Sigmoid colon (tissue), 7 donors: ENCODE data around the gene ITGB5. TPM values are rescaled to one million over a fixed set of nuclear protein-coding genes. Genes with fewer than 3 reads are reported as not detected.

Source experiments
- DNase-seq: peaks from one replicate; pipeline ENCODE4 v3.0.0-alpha.2; 2019
- H3K27ac ChIP-seq, 4 donors: fragments of 200-600 bp; sonication (generic); one replicate each; pipeline ENCODE4 v1.5.1; 2016 to 2019; ENCODE audit warnings: mild to moderate bottlenecking in 1 of 4
- H3K27me3 ChIP-seq, 3 donors: fragments of 200-600 bp; sonication (generic); one replicate each; pipeline ENCODE4 v1.5.1; 2019; ENCODE audit warnings: mild to moderate bottlenecking in 1 of 3
- H3K36me3 ChIP-seq, 4 donors: fragments of 200-600 bp; sonication (generic); one replicate each; pipeline ENCODE4 v1.5.1; 2016 to 2019
- H3K4me1 ChIP-seq, 4 donors: fragments of 200-600 bp; sonication (generic); one replicate each; pipeline ENCODE4 v1.5.1; 2017 to 2019
- H3K4me3 ChIP-seq, 4 donors: fragments of 200-600 bp; sonication (generic); one replicate each; pipeline ENCODE4 v1.5.1; 2017 to 2019; ENCODE audit warnings: mild to moderate bottlenecking in 2 of 4, moderate library complexity in 1 of 4
- H3K9me3 ChIP-seq, 4 donors: fragments of 200-600 bp in 3 of 4; sonication (generic) in 3 of 4; one replicate each; pipeline versions ENCODE4 v1.5.1 to v1.6.1; 2013 to 2019
- CTCF ChIP-seq, 4 experiments: fragments of 450-650 bp in 3 of 4; fragments of 200-600 bp in 1 of 4; IDR thresholded peaks; one replicate each; pipeline ENCODE4 v1.5.1; 2016 to 2019; ENCODE audit warnings: antibody characterized with exemption in 4 of 4, mild to moderate bottlenecking in 3 of 4, moderate library complexity in 2 of 4
- EP300 ChIP-seq, 4 donors: sonication (generic); formaldehyde crosslinking; IDR thresholded peaks; one replicate each; pipeline ENCODE4 v1.6.1; 2017; ENCODE audit warnings: antibody characterized with exemption in 4 of 4
- POLR2A ChIP-seq, 2 donors: fragments of 450-650 bp; IDR thresholded peaks; one replicate each; pipeline ENCODE4 v1.6.1; 2016; ENCODE audit warnings: antibody characterized with exemption in 2 of 2, mild to moderate bottlenecking in 2 of 2, moderate library complexity in 2 of 2
- POLR2AphosphoS5 ChIP-seq, 4 donors: sonication (generic); formaldehyde crosslinking; IDR thresholded peaks; one replicate each; pipeline ENCODE4 v1.6.1; 2017; ENCODE audit warnings: antibody characterized with exemption in 4 of 4
- WGBS, 2 donors: extraction: QIAGEN DNeasy Blood & Tissue Kit; methylation state at CpG; one replicate each; pipeline ENCODE4 v1.1.7; 2013; 5-methylcytosine and 5-hydroxymethylcytosine counted together
- intact Hi-C: fragments of 100-400 bp; cut with DNase I; formaldehyde crosslinking; loops from one replicate; pipeline ENCODE4 v1.15.1; 2023
- polyA plus RNA-seq, 3 donors: library from polyadenylated mRNA; stranded (reverse); fragments of 200-250 nt; gene quantifications; one replicate each; pipeline ENCODE4 v1.2.3, GENCODE V29; 2013
- total RNA-seq, 4 donors: library from RNA; depleted of rRNA; stranded (reverse); fragments of >200 nt; gene quantifications; one replicate each; pipeline ENCODE4 v1.1.0, GENCODE V29; 2016
- donor health status: healthy with polysubstance abuse.
- donor health status: Bipolar disorder and iron deficiency.
- donor health status: healthy.

Gene ITGB5
- total and polyA plus RNA-seq, 7 donors = 15.0 to 203 (median 89.2) TPM

DNA sequence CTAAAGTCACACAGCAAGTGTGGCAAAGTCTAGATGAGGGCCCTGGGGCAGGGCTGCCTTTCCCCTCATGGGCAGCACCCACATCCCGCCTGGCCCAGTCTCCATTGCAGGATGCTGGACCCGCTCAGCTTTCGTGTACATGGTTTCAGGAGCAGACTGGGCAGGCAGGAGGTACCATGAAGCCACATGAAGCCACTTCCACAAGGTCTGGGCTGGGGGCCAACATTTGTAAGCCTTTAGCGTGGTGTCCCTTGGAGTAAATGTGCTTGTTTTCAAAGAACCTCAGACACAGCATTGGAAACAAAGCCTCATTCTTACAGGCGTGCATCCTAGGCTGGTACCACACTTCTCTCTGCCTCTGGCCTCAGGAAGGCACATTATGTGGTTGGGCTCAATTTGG lies 122.4 kb downstream of the ITGB5 start:
- peaks cover 3 to 65% (median 49%) of the 10 kb centered on the region in 4 donors for H3K36me3 ChIP-seq
- H3K27ac ChIP-seq = no peak overlapping the region

DNA sequence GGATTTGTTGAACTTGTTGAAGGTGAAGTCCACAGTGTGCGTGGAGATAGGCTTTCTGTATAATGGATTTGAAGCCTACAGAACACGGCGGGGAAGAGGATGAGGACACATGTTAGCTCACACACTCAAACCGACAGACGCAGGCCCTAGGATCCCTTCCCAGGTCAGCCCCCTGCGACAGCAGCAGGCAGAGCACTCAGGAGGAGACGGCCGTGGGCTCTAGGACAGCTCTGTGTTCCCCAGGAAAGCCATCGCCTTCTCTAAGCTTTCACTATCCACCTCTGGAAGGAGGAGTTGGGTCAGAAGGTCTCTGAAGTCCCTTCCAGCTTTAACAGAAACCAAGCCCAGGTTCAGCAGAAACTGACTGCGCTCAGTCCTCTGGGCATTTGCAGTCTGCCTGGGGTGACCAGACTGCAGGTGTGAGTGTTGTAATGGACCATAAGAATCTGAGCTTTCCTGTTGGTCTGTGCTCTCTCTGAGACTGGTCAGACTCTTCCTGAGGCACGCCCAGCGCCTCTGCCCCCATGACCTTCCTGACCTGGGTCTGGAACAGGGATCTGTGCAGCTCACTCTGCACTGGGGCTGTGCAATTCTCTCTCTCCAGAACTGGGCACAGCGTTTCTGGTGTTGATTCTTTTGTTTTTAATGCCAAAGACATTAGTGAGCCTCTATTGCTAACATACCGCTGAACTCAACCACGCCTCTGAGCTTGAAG lies 123.4 kb downstream of the ITGB5 start:
- DNase-seq = no peak
- H3K4me3 ChIP-seq = no peak overlapping the region
- no peaks in the 10 kb centered on the region for H3K9me3 ChIP-seq
- no peaks in the 10 kb centered on the region for H3K27me3 ChIP-seq
- H3K27ac ChIP-seq = peak overlapping the region in 1 of 4 donors; percentile 69
- H3K36me3 ChIP-seq = peaks cover 3 to 61% (median 47%) of the 10 kb centered on the region in 4 donors
- WGBS, 2 donors = 93 to 94% methylated on average over 15 of the region's 15 CpGs
- H3K4me1 ChIP-seq = peaks cover 0 to 19% (median 16%) of the 10 kb centered on the region in 4 donors
- intact Hi-C loops = no loop called here
- TF ChIP-seq POLR2A (IDR thresholded peaks at IDR 0.05) (no peak), CTCF (IDR thresholded peaks at IDR 0.05) (no peak), EP300 (IDR thresholded peaks at IDR 0.05) (no peak), POLR2AphosphoS5 (IDR thresholded peaks at IDR 0.05) (no peak)

More for the DNA sequence above, 122.4 kb downstream of the ITGB5 start:
- no peaks in the 10 kb centered on the region for H3K27me3 ChIP-seq
- 80 to 81% methylated on average over 5 of the region's 5 CpGs for WGBS, 2 donors
- H3K4me1 ChIP-seq = peaks cover 0 to 24% (median 18%) of the 10 kb centered on the region in 4 donors
- no peaks in the 10 kb centered on the region for H3K9me3 ChIP-seq
- DNase-seq = no peak
- intact Hi-C loops = no loop called here
- TF ChIP-seq POLR2AphosphoS5 (IDR thresholded peaks at IDR 0.05) = no peak
- TF ChIP-seq EP300 (IDR thresholded peaks at IDR 0.05) = no peak
- TF ChIP-seq CTCF (IDR thresholded peaks at IDR 0.05) = no peak
- no peak for TF ChIP-seq POLR2A (IDR thresholded peaks at IDR 0.05)
- no peak overlapping the region for H3K4me3 ChIP-seq

DNA sequence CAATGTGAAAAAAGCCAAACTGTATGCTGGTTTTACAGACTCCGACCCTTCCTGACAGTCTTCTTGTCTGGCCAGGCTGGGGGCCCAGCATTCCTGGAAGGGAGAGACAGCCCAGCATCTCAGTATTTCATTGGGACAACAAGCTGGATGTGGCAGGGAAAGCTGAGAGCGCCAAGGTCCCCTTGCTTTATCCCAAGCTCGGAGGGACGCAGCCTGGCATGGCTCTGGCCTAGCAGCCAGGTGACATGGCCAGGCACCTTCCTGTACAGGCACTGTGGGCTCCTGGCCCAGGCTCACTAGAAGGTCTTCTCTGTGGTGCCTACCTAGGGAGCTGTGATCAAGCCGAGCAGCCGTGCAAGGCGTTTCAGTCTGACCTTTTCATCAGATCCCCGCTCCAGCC lies 124.0 kb downstream of the ITGB5 start:
- intact Hi-C loops = no loop called here
- Histone ChIP-seq H3K4me1 (peaks cover 0 to 19% (median 16%) of the 10 kb centered on the region in 4 donors), H3K27me3 (no peaks in the 10 kb centered on the region), H3K4me3 (no peak overlapping the region), H3K27ac (peak overlapping the region in 1 of 4 donors; percentile 69), H3K9me3 (no peaks in the 10 kb centered on the region), H3K36me3 (peaks cover 3 to 55% (median 41%) of the 10 kb centered on the region in 4 donors)
- WGBS, 2 donors = 90 to 97% methylated on average over 8 of the region's 8 CpGs
- no peak for DNase-seq
- no peak for TF ChIP-seq EP300 (IDR thresholded peaks at IDR 0.05)
- TF ChIP-seq CTCF (IDR thresholded peaks at IDR 0.05) = no peak
- TF ChIP-seq POLR2AphosphoS5 (IDR thresholded peaks at IDR 0.05) = no peak
- TF ChIP-seq POLR2A (IDR thresholded peaks at IDR 0.05) = no peak

GRCh38 chr3:124762661-124763011 lies 124.5 kb downstream of the ITGB5 start:
- H3K27ac ChIP-seq = peak overlapping the region; percentile 43 to 76 (median 66)
- no peaks in the 10 kb centered on the region for H3K27me3 ChIP-seq
- intact Hi-C loops = no loop called here
- no peaks in the 10 kb centered on the region for H3K9me3 ChIP-seq
- peaks cover 3 to 50% (median 37%) of the 10 kb centered on the region in 4 donors for H3K36me3 ChIP-seq
- H3K4me3 ChIP-seq = no peak overlapping the region
- H3K4me1 ChIP-seq = peaks cover 0 to 19% (median 16%) of the 10 kb centered on the region in 4 donors
- DNase-seq = no peak
- 89 to 95% methylated on average over 4 of the region's 4 CpGs for WGBS, 2 donors
- TF ChIP-seq CTCF (IDR thresholded peaks at IDR 0.05) (no peak), EP300 (IDR thresholded peaks at IDR 0.05) (no peak), POLR2AphosphoS5 (IDR thresholded peaks at IDR 0.05) (no peak), POLR2A (IDR thresholded peaks at IDR 0.05) (no peak)
